Mononuclear cell (primary cell): Measurements from ENCODE around the gene DOCK2. TPM values are rescaled to one million over a fixed set of nuclear protein-coding genes. Genes with fewer than 3 reads are reported as not detected.

Source experiments
- H3K27me3 ChIP-seq: 2 replicates; pipeline ENCODE4 v1.6.0; 2011; ENCODE audit warnings: low read length, control low read depth; ENCODE audit not compliant: insufficient read depth
- H3K4me1 ChIP-seq: 2 replicates; pipeline ENCODE4 v1.5.1; 2011; ENCODE audit warnings: mild to moderate bottlenecking, low read length, control low read depth; ENCODE audit not compliant: insufficient read depth
- H3K4me3 ChIP-seq: 2 replicates; pipeline ENCODE4 v1.5.1; 2011; ENCODE audit warnings: mild to moderate bottlenecking, low read length, moderate library complexity
- H3K9me3 ChIP-seq: 2 replicates; pipeline ENCODE4 v1.5.1; 2011; ENCODE audit warnings: low read depth, mild to moderate bottlenecking, control low read depth, low read length
- total RNA-seq: library from RNA; depleted of rRNA; stranded (reverse); fragments of >200 nt; gene quantifications from one replicate; pipeline ENCODE4 v1.2.3, GENCODE V29; 2012

The DOCK2 gene
- total RNA-seq, 1 donor, result 244 TPM

DNA sequence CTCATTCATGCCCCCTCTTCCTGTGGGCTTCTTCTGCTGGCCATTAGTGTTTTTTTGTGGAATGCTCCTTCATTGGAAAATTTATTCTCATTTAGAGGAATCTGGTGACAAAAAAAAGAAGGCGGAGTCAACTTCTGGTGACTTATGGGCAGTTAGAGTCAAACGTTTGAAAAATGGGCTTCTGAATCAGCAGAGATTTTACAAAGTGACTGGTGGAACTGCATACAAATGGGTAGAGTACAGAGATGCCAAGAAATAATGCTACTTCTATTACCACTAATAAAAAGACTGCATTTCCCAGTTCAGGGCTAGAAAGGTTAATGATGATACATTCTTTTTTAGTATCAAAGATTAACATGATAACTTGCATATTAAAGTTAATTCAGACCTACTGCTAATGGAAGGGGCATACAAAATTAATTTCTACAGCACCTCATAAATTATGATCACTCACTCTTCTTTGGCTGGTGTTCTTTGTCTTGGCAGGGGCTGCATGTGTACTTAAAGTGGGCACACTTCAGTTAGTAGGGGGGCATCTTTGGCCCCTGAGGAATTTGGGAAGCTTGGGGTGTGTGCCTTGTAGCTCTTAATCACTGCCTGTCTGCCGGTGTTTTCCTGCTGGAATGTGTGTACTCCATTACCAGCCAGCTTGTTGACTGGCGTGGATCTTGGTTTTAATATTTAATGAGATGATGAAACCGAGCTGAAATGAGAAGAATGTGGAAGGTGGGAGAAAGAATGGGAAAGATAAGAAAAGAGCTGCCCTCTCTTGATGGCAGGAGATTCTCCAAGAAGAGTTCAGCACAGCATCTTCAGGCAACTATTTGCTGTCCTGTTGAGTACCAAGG lies 148.9 kb downstream of the DOCK2 start:
- no peaks in the 10 kb centered on the region for H3K9me3 ChIP-seq
- H3K27me3 ChIP-seq, result no peaks in the 10 kb centered on the region
- peaks cover 7% of the 10 kb centered on the region for H3K4me1 ChIP-seq
- no peak overlapping the region for H3K4me3 ChIP-seq

DNA sequence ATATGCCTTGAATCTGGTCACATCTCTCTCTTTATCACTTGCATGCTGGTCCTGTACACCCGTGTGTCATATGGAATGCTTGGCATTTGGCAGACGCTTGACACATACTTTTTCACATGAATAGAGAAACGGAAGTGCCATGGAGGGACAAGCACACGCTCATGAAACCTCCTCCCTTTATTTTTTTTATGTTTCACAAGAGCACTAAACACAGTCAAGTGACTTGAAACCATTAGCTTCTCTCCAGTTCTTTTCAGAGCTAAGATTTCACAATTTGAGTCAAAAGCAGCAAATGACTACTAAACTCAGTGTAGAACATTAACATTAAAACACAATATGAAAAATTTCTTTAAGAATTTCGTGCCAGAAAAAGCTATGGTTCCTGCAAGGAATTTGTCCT lies 151.1 kb downstream of the DOCK2 start:
- no peaks in the 10 kb centered on the region for H3K9me3 ChIP-seq
- H3K4me3 ChIP-seq, result no peak overlapping the region
- H3K4me1 ChIP-seq, result peaks cover 7% of the 10 kb centered on the region
- no peaks in the 10 kb centered on the region for H3K27me3 ChIP-seq

DNA sequence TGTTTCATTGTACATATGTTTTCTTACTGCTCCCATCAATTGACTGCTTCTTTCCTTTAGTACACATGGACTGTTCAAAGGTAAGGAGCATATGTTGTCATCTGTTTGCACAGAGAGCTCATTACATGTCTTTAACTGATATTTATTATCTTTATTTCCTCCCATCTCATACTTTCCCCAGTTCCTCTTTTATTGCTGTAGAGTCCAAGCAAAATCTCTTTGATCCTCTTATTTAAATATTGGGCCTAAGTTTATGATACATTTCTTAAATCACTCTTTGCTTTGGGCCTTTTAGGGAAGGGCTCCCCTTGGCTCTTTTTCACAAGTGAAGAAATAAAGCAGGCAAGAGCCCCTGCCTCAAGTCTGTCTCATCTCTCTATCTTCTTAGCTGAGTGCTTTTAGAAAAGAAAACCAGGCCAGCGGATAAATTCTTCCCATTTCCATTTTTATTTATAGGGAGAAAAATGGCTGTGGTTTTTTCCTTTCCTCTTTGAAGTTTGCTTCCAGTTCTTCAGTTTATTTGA lies 152.4 kb downstream of the DOCK2 start:
- peaks cover 7% of the 10 kb centered on the region for H3K4me1 ChIP-seq
- H3K9me3 ChIP-seq, result no peaks in the 10 kb centered on the region
- no peaks in the 10 kb centered on the region for H3K27me3 ChIP-seq
- no peak overlapping the region for H3K4me3 ChIP-seq

- no peaks in the 10 kb centered on the region for H3K9me3 ChIP-seq
- peaks cover 7% of the 10 kb centered on the region for H3K4me1 ChIP-seq
- H3K4me3 ChIP-seq, result no peak overlapping the region
- no peaks in the 10 kb centered on the region for H3K27me3 ChIP-seq
These were observed 154.2 kb downstream of the DOCK2 start for GRCh38 chr5:169791251-169791650.

GRCh38 chr5:169795338-169795737 lies 158.3 kb downstream of the DOCK2 start:
- Histone ChIP-seq H3K27me3 (no peaks in the 10 kb centered on the region), H3K9me3 (no peaks in the 10 kb centered on the region), H3K4me1 (no peaks in the 10 kb centered on the region), H3K4me3 (no peak overlapping the region)

GRCh38 chr5:169796731-169797130 lies 159.7 kb downstream of the DOCK2 start:
- H3K9me3 ChIP-seq, result no peaks in the 10 kb centered on the region
- H3K27me3 ChIP-seq, result no peaks in the 10 kb centered on the region
- H3K4me3 ChIP-seq, result no peak overlapping the region
- H3K4me1 ChIP-seq, result peaks cover 6% of the 10 kb centered on the region

DNA sequence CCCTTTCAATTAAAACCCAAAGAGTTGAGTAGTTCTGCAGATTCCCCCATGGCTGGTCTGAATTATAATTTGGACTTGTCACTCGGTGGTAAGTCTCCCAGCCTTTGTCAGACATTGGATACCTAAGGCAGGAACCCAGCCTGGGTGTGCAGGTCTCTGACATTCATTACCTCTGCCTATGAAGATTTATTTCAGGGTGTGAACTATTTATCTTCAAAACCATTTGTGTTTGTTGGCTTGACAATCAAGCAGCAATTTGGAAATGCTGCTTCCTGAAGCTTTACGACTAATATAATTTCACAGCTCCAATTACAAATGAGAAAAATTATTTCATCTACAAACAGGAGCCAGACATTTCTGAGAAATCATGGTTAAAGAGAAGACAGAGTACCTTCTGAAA lies 160.5 kb downstream of the DOCK2 start:
- peaks cover 6% of the 10 kb centered on the region for H3K4me1 ChIP-seq
- H3K9me3 ChIP-seq, result no peaks in the 10 kb centered on the region
- no peak overlapping the region for H3K4me3 ChIP-seq
- no peaks in the 10 kb centered on the region for H3K27me3 ChIP-seq

DNA sequence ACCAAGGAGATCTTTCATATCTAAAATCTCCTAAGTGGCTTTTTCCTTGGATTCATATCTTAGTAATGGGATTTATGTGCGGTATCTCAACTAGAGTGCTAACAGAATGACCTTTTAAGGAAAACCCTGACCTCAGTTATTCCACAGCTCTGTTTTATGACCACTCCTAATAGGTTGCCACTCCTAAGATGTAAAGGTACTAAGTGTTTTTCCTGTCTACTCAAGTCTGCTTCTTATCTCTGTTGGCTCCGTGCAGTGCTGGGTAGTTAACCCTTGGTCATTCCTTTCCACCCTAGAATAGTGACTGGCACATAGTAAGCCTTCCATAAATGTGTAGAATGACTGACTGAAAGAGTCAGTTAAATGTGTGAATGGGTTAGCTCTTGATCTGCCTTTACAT lies 161.4 kb downstream of the DOCK2 start:
- no peaks in the 10 kb centered on the region for H3K9me3 ChIP-seq
- peaks cover 13% of the 10 kb centered on the region for H3K4me1 ChIP-seq
- no peaks in the 10 kb centered on the region for H3K27me3 ChIP-seq
- H3K4me3 ChIP-seq, result no peak overlapping the region

- H3K4me1 ChIP-seq, result peaks cover 14% of the 10 kb centered on the region
- no peak overlapping the region for H3K4me3 ChIP-seq
- no peaks in the 10 kb centered on the region for H3K27me3 ChIP-seq
- no peaks in the 10 kb centered on the region for H3K9me3 ChIP-seq
These were observed 162.0 kb downstream of the DOCK2 start for GRCh38 chr5:169798906-169799660.

- H3K9me3 ChIP-seq, result no peaks in the 10 kb centered on the region
- no peaks in the 10 kb centered on the region for H3K27me3 ChIP-seq
- no peak overlapping the region for H3K4me3 ChIP-seq
- H3K4me1 ChIP-seq, result peaks cover 21% of the 10 kb centered on the region
These were observed 164.3 kb downstream of the DOCK2 start for GRCh38 chr5:169801324-169801777.

GRCh38 chr5:169801781-169802180 lies 164.7 kb downstream of the DOCK2 start:
- H3K4me1 ChIP-seq, result peaks cover 21% of the 10 kb centered on the region
- H3K9me3 ChIP-seq, result no peaks in the 10 kb centered on the region
- no peaks in the 10 kb centered on the region for H3K27me3 ChIP-seq
- no peak overlapping the region for H3K4me3 ChIP-seq

DNA sequence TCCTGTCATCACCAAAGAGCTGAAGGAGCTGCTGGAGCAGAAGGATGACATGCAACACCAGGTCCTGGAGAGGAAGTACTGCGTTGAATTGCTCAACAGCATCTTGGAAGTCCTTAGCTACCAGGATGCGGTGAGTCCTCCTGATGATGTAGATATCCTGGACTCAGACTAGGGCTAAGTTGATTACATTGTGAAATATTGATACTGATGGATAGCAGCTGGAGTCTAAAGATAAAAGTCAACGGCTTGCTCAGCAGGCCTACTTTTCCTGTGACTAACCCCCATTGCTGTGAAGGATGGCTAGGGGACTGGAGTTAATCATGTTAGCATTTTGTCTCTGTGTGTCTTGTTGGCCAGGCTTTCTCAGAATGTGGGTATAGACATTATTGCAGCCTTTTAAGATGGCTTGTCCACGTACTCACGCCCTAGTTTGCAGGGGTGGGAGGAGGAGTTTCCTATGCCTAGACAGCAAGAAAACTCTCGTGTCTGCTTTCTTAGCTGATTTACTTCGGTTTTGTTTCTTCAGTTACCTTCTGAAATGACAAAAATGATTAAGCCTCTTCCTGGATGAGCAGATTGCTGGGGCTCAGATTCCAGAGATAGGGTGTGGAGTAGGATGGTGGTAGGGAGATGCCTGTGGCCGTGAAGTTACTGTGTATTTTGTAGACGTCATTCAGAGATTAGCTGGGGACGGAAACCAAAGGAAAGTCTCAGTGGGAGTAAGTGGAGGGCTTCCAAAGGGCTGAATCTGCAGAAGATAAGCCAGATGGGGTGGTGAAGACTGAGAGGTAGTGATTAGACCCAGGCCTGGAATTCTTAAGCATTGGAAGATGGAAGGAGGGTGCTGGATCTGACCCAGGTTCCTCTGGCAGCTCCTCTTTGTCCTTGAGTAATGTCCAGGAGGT lies 166.3 kb downstream of the DOCK2 start:
- Histone ChIP-seq H3K4me3 (no peak overlapping the region), H3K27me3 (no peaks in the 10 kb centered on the region), H3K9me3 (no peaks in the 10 kb centered on the region), H3K4me1 (peaks cover 28% of the 10 kb centered on the region)

DNA sequence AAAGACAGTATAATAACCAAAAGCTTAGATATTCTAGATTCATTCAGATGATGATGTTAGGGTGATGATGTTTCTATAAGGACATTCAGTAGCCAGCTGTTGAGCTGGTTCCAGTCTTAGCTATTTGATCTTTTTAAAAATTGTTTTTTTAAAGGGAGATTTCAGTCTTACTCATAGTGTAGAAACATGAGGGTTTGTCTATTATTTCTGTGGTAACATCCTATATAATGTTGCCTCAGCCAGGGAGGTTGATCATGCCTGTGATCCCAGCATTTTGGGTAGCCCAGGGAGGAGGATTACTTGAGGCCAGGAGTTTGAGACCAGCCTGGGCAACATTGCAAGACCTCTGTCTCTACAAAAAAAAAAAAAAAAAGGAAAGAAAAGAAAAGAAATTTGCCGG lies 167.8 kb downstream of the DOCK2 start:
- Histone ChIP-seq H3K27me3 (no peaks in the 10 kb centered on the region), H3K9me3 (no peaks in the 10 kb centered on the region), H3K4me3 (no peak overlapping the region), H3K4me1 (peaks cover 41% of the 10 kb centered on the region)

DNA sequence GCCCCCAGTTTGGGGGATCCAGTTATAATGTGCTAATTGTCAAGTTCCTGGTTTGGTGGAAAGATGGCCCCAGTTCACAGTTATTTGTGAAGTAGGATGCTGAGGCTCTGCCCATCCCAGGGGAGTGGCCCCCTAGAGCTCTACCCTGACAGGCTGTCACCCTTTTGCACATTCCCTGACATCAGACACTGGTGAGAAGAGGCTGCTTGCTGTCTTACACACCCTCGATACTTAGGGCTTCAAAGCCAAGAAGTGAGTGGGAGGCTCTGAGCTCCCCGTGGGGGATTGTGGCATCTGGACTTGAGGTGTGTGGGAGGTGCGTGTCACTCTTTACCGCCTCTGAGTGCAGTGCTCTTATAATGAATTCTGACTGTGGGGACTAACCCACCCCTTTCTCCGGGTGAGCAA lies 168.5 kb downstream of the DOCK2 start:
- Histone ChIP-seq H3K27me3 (no peaks in the 10 kb centered on the region), H3K4me1 (peaks cover 41% of the 10 kb centered on the region), H3K9me3 (no peaks in the 10 kb centered on the region), H3K4me3 (no peak overlapping the region)
